ENCODE results near the gene HDAC7.
A peak's percentile ranks its signal among the peaks of the same experiment; 100 is the strongest.

DNA sequence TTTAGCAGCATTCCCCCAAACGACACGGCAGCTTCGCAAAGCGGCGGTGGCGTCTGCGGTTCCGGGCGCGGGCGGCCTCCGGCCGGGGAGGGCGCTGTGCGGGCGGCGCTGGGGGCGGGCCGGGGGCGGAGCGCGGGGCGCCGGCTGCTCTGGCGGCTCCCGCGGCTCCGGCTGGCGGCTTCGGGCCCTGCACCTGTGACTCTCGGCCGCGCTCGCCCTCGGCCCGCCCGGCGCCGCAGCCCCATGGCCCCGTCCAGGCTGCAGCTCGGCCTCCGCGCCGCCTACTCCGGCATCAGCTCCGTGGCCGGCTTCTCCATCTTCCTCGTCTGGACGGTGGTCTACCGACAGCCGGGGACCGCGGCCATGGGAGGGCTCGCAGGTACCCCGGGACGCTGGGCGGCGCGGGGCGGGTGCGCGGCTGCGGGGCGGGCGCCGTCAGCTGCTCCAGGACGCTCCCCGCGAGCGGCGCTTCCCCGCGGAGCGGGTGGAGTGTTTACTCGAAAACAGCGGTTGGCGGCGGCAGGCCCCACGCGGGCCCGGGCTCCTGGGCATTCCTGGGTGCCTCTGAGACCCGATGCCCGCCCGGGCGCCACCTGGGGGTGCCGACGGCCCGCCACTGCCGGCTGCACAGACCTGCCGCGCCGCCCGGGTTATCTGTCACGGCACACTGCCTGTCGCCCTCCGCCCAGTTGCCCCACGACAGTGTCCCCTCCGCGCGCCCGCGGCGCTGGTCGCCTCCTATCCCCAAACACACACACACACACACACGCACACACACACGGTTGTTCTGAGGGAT is 46.4 kb downstream of the HDAC7 start, which contains the start of gene SLC48A1:
- TF ChIP-seq, protein P1, sequence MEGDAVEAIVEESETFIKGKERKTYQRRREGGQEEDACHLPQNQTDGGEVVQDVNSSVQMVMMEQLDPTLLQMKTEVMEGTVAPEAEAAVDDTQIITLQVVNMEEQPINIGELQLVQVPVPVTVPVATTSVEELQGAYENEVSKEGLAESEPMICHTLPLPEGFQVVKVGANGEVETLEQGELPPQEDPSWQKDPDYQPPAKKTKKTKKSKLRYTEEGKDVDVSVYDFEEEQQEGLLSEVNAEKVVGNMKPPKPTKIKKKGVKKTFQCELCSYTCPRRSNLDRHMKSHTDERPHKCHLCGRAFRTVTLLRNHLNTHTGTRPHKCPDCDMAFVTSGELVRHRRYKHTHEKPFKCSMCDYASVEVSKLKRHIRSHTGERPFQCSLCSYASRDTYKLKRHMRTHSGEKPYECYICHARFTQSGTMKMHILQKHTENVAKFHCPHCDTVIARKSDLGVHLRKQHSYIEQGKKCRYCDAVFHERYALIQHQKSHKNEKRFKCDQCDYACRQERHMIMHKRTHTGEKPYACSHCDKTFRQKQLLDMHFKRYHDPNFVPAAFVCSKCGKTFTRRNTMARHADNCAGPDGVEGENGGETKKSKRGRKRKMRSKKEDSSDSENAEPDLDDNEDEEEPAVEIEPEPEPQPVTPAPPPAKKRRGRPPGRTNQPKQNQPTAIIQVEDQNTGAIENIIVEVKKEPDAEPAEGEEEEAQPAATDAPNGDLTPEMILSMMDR (conservative IDR thresholded peaks at IDR 0.05; ENCODE audit: low read depth in 2 of 2), result peak in 1 of 2 experiments; percentile 52; a peak in 2 of 4 replicates
- TF ChIP-seq, protein P2, sequence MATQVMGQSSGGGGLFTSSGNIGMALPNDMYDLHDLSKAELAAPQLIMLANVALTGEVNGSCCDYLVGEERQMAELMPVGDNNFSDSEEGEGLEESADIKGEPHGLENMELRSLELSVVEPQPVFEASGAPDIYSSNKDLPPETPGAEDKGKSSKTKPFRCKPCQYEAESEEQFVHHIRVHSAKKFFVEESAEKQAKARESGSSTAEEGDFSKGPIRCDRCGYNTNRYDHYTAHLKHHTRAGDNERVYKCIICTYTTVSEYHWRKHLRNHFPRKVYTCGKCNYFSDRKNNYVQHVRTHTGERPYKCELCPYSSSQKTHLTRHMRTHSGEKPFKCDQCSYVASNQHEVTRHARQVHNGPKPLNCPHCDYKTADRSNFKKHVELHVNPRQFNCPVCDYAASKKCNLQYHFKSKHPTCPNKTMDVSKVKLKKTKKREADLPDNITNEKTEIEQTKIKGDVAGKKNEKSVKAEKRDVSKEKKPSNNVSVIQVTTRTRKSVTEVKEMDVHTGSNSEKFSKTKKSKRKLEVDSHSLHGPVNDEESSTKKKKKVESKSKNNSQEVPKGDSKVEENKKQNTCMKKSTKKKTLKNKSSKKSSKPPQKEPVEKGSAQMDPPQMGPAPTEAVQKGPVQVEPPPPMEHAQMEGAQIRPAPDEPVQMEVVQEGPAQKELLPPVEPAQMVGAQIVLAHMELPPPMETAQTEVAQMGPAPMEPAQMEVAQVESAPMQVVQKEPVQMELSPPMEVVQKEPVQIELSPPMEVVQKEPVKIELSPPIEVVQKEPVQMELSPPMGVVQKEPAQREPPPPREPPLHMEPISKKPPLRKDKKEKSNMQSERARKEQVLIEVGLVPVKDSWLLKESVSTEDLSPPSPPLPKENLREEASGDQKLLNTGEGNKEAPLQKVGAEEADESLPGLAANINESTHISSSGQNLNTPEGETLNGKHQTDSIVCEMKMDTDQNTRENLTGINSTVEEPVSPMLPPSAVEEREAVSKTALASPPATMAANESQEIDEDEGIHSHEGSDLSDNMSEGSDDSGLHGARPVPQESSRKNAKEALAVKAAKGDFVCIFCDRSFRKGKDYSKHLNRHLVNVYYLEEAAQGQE (IDR thresholded peaks at IDR 0.05; ENCODE audit: unreplicated experiment), result no peak
- TF ChIP-seq POLR2AphosphoS5 (IDR thresholded peaks at IDR 0.05; ENCODE audit: low read depth) (peak; percentile 27; the same call in 1 of the 2 replicates), EZH2 (IDR thresholded peaks at IDR 0.05; ENCODE audit: low read depth, unreplicated experiment) (no peak), CREB1 (CRISPR knock-in tag; IDR thresholded peaks at IDR 0.05; ENCODE audit: low read depth) (no peak), EZH2phosphoT487 (IDR thresholded peaks at IDR 0.05; ENCODE audit: unreplicated experiment) (no peak), JUNB (IDR thresholded peaks at IDR 0.05; ENCODE audit: unreplicated experiment) (no peak), NANOG (IDR thresholded peaks at IDR 0.05; ENCODE audit: borderline replicate concordance) (no peak), ZNF331 (CRISPR knock-in tag; IDR thresholded peaks at IDR 0.05; ENCODE audit: low read depth) (no peak)
- TF ChIP-seq, protein P3, sequence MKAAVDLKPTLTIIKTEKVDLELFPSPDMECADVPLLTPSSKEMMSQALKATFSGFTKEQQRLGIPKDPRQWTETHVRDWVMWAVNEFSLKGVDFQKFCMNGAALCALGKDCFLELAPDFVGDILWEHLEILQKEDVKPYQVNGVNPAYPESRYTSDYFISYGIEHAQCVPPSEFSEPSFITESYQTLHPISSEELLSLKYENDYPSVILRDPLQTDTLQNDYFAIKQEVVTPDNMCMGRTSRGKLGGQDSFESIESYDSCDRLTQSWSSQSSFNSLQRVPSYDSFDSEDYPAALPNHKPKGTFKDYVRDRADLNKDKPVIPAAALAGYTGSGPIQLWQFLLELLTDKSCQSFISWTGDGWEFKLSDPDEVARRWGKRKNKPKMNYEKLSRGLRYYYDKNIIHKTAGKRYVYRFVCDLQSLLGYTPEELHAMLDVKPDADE (IDR thresholded peaks at IDR 0.05), result no peak
- TF ChIP-seq, protein P4, sequence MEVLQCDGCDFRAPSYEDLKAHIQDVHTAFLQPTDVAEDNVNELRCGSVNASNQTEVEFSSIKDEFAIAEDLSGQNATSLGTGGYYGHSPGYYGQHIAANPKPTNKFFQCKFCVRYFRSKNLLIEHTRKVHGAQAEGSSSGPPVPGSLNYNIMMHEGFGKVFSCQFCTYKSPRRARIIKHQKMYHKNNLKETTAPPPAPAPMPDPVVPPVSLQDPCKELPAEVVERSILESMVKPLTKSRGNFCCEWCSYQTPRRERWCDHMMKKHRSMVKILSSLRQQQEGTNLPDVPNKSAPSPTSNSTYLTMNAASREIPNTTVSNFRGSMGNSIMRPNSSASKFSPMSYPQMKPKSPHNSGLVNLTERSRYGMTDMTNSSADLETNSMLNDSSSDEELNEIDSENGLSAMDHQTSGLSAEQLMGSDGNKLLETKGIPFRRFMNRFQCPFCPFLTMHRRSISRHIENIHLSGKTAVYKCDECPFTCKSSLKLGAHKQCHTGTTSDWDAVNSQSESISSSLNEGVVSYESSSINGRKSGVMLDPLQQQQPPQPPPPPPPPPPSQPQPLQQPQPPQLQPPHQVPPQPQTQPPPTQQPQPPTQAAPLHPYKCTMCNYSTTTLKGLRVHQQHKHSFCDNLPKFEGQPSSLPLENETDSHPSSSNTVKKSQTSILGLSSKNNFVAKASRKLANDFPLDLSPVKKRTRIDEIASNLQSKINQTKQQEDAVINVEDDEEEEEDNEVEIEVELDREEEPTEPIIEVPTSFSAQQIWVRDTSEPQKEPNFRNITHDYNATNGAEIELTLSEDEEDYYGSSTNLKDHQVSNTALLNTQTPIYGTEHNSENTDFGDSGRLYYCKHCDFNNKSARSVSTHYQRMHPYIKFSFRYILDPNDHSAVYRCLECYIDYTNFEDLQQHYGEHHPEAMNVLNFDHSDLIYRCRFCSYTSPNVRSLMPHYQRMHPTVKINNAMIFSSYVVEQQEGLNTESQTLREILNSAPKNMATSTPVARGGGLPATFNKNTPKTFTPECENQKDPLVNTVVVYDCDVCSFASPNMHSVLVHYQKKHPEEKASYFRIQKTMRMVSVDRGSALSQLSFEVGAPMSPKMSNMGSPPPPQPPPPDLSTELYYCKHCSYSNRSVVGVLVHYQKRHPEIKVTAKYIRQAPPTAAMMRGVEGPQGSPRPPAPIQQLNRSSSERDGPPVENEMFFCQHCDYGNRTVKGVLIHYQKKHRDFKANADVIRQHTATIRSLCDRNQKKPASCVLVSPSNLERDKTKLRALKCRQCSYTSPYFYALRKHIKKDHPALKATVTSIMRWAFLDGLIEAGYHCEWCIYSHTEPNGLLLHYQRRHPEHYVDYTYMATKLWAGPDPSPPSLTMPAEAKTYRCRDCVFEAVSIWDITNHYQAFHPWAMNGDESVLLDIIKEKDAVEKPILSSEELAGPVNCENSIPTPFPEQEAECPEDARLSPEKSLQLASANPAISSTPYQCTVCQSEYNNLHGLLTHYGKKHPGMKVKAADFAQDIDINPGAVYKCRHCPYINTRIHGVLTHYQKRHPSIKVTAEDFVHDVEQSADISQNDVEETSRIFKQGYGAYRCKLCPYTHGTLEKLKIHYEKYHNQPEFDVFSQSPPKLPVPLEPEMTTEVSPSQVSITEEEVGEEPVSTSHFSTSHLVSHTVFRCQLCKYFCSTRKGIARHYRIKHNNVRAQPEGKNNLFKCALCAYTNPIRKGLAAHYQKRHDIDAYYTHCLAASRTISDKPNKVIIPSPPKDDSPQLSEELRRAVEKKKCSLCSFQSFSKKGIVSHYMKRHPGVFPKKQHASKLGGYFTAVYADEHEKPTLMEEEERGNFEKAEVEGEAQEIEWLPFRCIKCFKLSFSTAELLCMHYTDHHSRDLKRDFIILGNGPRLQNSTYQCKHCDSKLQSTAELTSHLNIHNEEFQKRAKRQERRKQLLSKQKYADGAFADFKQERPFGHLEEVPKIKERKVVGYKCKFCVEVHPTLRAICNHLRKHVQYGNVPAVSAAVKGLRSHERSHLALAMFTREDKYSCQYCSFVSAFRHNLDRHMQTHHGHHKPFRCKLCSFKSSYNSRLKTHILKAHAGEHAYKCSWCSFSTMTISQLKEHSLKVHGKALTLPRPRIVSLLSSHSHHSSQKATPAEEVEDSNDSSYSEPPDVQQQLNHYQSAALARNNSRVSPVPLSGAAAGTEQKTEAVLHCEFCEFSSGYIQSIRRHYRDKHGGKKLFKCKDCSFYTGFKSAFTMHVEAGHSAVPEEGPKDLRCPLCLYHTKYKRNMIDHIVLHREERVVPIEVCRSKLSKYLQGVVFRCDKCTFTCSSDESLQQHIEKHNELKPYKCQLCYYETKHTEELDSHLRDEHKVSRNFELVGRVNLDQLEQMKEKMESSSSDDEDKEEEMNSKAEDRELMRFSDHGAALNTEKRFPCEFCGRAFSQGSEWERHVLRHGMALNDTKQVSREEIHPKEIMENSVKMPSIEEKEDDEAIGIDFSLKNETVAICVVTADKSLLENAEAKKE (CRISPR knock-in tag; IDR thresholded peaks at IDR 0.05), result no peak

All from GM23338 (cell line).